Measurements from ENCODE around the gene MYH13.

The MYH13 gene

GRCh38 chr17:10370016-10370608 lies 2.7 kb downstream of the MYH13 start:
- Mint-ChIP-seq H3K4me1 (no peaks in the 10 kb centered on the region), H3K36me3 (no peaks in the 10 kb centered on the region), H3K27ac (no peak overlapping the region), H3K4me3 (no peak overlapping the region), H3K27me3 (no peaks in the 10 kb centered on the region), H3K9me3 (peaks cover 1% of the 10 kb centered on the region)
- ATAC-seq (ENCODE audit: low read depth) (no peak), DNase-seq (ENCODE audit: low spot score in 2 of 2) (no peak)

- Mint-ChIP-seq H3K36me3 (no peaks in the 10 kb centered on the region), H3K27me3 (no peaks in the 10 kb centered on the region), H3K27ac (no peak overlapping the region), H3K4me1 (no peaks in the 10 kb centered on the region), H3K4me3 (no peak overlapping the region), H3K9me3 (peaks cover 1% of the 10 kb centered on the region)
- no peak for ATAC-seq (ENCODE audit: low read depth)
- no peak for DNase-seq (ENCODE audit: low spot score in 2 of 2)
Observed at GRCh38 chr17:10369239-10369638, 3.6 kb downstream of the MYH13 start.

- no peak for DNase-seq (ENCODE audit: low spot score in 2 of 2)
- Mint-ChIP-seq H3K27me3 (no peaks in the 10 kb centered on the region), H3K27ac (no peak overlapping the region), H3K36me3 (no peaks in the 10 kb centered on the region), H3K4me3 (no peak overlapping the region), H3K9me3 (peaks cover 1% of the 10 kb centered on the region), H3K4me1 (no peaks in the 10 kb centered on the region)
- ATAC-seq (ENCODE audit: low read depth) = no peak
Observed at GRCh38 chr17:10368561-10368960, 4.2 kb downstream of the MYH13 start.

GRCh38 chr17:10360578-10360977 lies 12.2 kb downstream of the MYH13 start:
- H3K4me1 Mint-ChIP-seq = no peaks in the 10 kb centered on the region
- H3K9me3 Mint-ChIP-seq = no peaks in the 10 kb centered on the region
- no peak for ATAC-seq (ENCODE audit: low read depth)

GRCh38 chr17:10357768-10358167 lies 15.0 kb downstream of the MYH13 start:
- no peak for DNase-seq (ENCODE audit: low spot score in 2 of 2)
- H3K4me3 Mint-ChIP-seq = no peak overlapping the region
- ATAC-seq (ENCODE audit: low read depth) = no peak
- H3K27me3 Mint-ChIP-seq = peaks cover 5% of the 10 kb centered on the region
- no peak overlapping the region for H3K27ac Mint-ChIP-seq
- H3K4me1 Mint-ChIP-seq = no peaks in the 10 kb centered on the region
- H3K36me3 Mint-ChIP-seq = no peaks in the 10 kb centered on the region
- no peaks in the 10 kb centered on the region for H3K9me3 Mint-ChIP-seq

More at GRCh38 chr17:10360578-10360977, 12.2 kb downstream of the MYH13 start:
- H3K27me3 Mint-ChIP-seq = peaks cover 5% of the 10 kb centered on the region
- H3K27ac Mint-ChIP-seq = no peak overlapping the region
- no peak for DNase-seq (ENCODE audit: low spot score in 2 of 2)
- H3K36me3 Mint-ChIP-seq = no peaks in the 10 kb centered on the region
- H3K4me3 Mint-ChIP-seq = no peak overlapping the region

GRCh38 chr17:10354651-10355050 lies 18.2 kb downstream of the MYH13 start:
- no peak overlapping the region for H3K4me3 Mint-ChIP-seq
- no peaks in the 10 kb centered on the region for H3K36me3 Mint-ChIP-seq
- ATAC-seq (ENCODE audit: low read depth) = no peak
- H3K27ac Mint-ChIP-seq = no peak overlapping the region
- H3K9me3 Mint-ChIP-seq = no peaks in the 10 kb centered on the region
- peaks cover 2% of the 10 kb centered on the region for H3K27me3 Mint-ChIP-seq
- no peaks in the 10 kb centered on the region for H3K4me1 Mint-ChIP-seq
- no peak for DNase-seq (ENCODE audit: low spot score in 2 of 2)

GRCh38 chr17:10352893-10353292 lies 19.9 kb downstream of the MYH13 start:
- no peaks in the 10 kb centered on the region for H3K4me1 Mint-ChIP-seq
- peaks cover 2% of the 10 kb centered on the region for H3K27me3 Mint-ChIP-seq
- no peak overlapping the region for H3K27ac Mint-ChIP-seq
- H3K4me3 Mint-ChIP-seq = no peak overlapping the region
- ATAC-seq (ENCODE audit: low read depth) (no peak), DNase-seq (ENCODE audit: low spot score in 2 of 2) (no peak)
- no peaks in the 10 kb centered on the region for H3K9me3 Mint-ChIP-seq
- no peaks in the 10 kb centered on the region for H3K36me3 Mint-ChIP-seq

GRCh38 chr17:10349403-10349802 lies 23.4 kb downstream of the MYH13 start:
- H3K27me3 Mint-ChIP-seq = peaks cover 3% of the 10 kb centered on the region
- no peak overlapping the region for H3K27ac Mint-ChIP-seq
- no peak for DNase-seq (ENCODE audit: low spot score in 2 of 2)
- no peaks in the 10 kb centered on the region for H3K9me3 Mint-ChIP-seq
- no peaks in the 10 kb centered on the region for H3K36me3 Mint-ChIP-seq
- no peak for ATAC-seq (ENCODE audit: low read depth)
- no peak overlapping the region for H3K4me3 Mint-ChIP-seq
- no peaks in the 10 kb centered on the region for H3K4me1 Mint-ChIP-seq

GRCh38 chr17:10344816-10345215 lies 28.0 kb downstream of the MYH13 start:
- H3K27me3 Mint-ChIP-seq = peaks cover 3% of the 10 kb centered on the region
- ATAC-seq (ENCODE audit: low read depth) (no peak), DNase-seq (ENCODE audit: low spot score in 2 of 2) (no peak)
- no peak overlapping the region for H3K27ac Mint-ChIP-seq
- H3K9me3 Mint-ChIP-seq = no peaks in the 10 kb centered on the region
- H3K4me1 Mint-ChIP-seq = no peaks in the 10 kb centered on the region
- H3K36me3 Mint-ChIP-seq = no peaks in the 10 kb centered on the region
- no peak overlapping the region for H3K4me3 Mint-ChIP-seq

GRCh38 chr17:10339051-10339450 lies 33.8 kb downstream of the MYH13 start:
- no peak for ATAC-seq (ENCODE audit: low read depth)
- Mint-ChIP-seq H3K27ac (no peak overlapping the region), H3K4me1 (no peaks in the 10 kb centered on the region), H3K36me3 (no peaks in the 10 kb centered on the region), H3K27me3 (peaks cover 1% of the 10 kb centered on the region), H3K9me3 (no peaks in the 10 kb centered on the region), H3K4me3 (no peak overlapping the region)
- no peak for DNase-seq (ENCODE audit: low spot score in 2 of 2)

GRCh38 chr17:10337976-10338375 lies 34.8 kb downstream of the MYH13 start:
- Mint-ChIP-seq H3K4me1 (no peaks in the 10 kb centered on the region), H3K27ac (no peak overlapping the region), H3K36me3 (no peaks in the 10 kb centered on the region), H3K9me3 (no peaks in the 10 kb centered on the region), H3K4me3 (no peak overlapping the region), H3K27me3 (peaks cover 1% of the 10 kb centered on the region)
- DNase-seq (ENCODE audit: low spot score in 2 of 2) = no peak
- ATAC-seq (ENCODE audit: low read depth) = no peak

GRCh38 chr17:10337136-10337535 lies 35.7 kb downstream of the MYH13 start:
- H3K27ac Mint-ChIP-seq = no peak overlapping the region
- no peak for DNase-seq (ENCODE audit: low spot score in 2 of 2)
- no peaks in the 10 kb centered on the region for H3K4me1 Mint-ChIP-seq
- no peaks in the 10 kb centered on the region for H3K36me3 Mint-ChIP-seq
- H3K9me3 Mint-ChIP-seq = no peaks in the 10 kb centered on the region
- no peak for ATAC-seq (ENCODE audit: low read depth)
- peaks cover 1% of the 10 kb centered on the region for H3K27me3 Mint-ChIP-seq
- H3K4me3 Mint-ChIP-seq = no peak overlapping the region

GRCh38 chr17:10336393-10336792 lies 36.4 kb downstream of the MYH13 start:
- Mint-ChIP-seq H3K27me3 (no peaks in the 10 kb centered on the region), H3K4me3 (no peak overlapping the region), H3K36me3 (no peaks in the 10 kb centered on the region), H3K27ac (no peak overlapping the region), H3K4me1 (no peaks in the 10 kb centered on the region), H3K9me3 (no peaks in the 10 kb centered on the region)
- ATAC-seq (ENCODE audit: low read depth) (no peak), DNase-seq (ENCODE audit: low spot score in 2 of 2) (no peak)

- ATAC-seq (ENCODE audit: low read depth) = no peak
- Mint-ChIP-seq H3K4me3 (no peak overlapping the region), H3K9me3 (no peaks in the 10 kb centered on the region)
Observed at GRCh38 chr17:10332515-10332914, 40.3 kb downstream of the MYH13 start.

More at GRCh38 chr17:10332515-10332914, 40.3 kb downstream of the MYH13 start:
- DNase-seq (ENCODE audit: low spot score in 2 of 2) = no peak
- Mint-ChIP-seq H3K36me3 (no peaks in the 10 kb centered on the region), H3K27ac (no peak overlapping the region), H3K4me1 (peaks cover 3% of the 10 kb centered on the region), H3K27me3 (peaks cover 6% of the 10 kb centered on the region)

Data from memory B cell (primary cell).